ENCODE results near the gene BUB1B. TPM values are rescaled to one million over a fixed set of nuclear protein-coding genes. Genes with fewer than 3 reads are reported as not detected.

Gene BUB1B
- total RNA-seq, 4 donors from 2014 or later = 0.13 to 2.4 (median 0.95) TPM

DNA sequence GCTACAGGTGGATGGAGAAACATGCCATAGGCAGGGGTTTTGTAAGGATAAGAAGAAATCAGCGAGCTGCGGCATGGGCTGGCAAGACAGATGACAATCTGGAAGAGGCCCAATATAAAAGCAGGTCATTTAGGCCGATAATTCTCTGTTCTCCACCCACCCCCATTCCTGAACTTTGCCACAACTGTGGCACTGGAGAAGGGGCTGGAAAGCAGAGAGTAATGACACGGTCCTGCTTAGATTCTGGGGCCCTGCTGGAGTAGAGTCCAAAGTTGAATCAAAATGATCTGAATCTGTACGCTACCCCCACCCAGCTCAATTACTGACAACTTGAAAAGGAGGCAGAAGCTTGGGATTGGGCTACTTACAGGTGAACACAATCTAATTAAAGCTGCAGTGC, 18.4 kb upstream of the BUB1B start:
- no peak for ATAC-seq
- Histone ChIP-seq H3K9me3 (no peaks in the 10 kb centered on the region), H3K4me1 (no peaks in the 10 kb centered on the region), H3K4me3 (no peak overlapping the region), H3K27ac (no peak overlapping the region), H3K36me3 (no peaks in the 10 kb centered on the region), H3K27me3 (no peaks in the 10 kb centered on the region)
- WGBS, 2 donors (ENCODE audit: low coverage in 1 of 2) = 80 to 84% methylated on average over 4 to 5 of the region's 5 CpGs
- TF ChIP-seq POLR2A (IDR thresholded peaks at IDR 0.05) (no peak), EP300 (IDR thresholded peaks at IDR 0.05) (no peak), POLR2AphosphoS5 (IDR thresholded peaks at IDR 0.05) (no peak)
- TF ChIP-seq, protein P1, sequence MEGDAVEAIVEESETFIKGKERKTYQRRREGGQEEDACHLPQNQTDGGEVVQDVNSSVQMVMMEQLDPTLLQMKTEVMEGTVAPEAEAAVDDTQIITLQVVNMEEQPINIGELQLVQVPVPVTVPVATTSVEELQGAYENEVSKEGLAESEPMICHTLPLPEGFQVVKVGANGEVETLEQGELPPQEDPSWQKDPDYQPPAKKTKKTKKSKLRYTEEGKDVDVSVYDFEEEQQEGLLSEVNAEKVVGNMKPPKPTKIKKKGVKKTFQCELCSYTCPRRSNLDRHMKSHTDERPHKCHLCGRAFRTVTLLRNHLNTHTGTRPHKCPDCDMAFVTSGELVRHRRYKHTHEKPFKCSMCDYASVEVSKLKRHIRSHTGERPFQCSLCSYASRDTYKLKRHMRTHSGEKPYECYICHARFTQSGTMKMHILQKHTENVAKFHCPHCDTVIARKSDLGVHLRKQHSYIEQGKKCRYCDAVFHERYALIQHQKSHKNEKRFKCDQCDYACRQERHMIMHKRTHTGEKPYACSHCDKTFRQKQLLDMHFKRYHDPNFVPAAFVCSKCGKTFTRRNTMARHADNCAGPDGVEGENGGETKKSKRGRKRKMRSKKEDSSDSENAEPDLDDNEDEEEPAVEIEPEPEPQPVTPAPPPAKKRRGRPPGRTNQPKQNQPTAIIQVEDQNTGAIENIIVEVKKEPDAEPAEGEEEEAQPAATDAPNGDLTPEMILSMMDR (IDR thresholded peaks at IDR 0.05) = no peak

DNA sequence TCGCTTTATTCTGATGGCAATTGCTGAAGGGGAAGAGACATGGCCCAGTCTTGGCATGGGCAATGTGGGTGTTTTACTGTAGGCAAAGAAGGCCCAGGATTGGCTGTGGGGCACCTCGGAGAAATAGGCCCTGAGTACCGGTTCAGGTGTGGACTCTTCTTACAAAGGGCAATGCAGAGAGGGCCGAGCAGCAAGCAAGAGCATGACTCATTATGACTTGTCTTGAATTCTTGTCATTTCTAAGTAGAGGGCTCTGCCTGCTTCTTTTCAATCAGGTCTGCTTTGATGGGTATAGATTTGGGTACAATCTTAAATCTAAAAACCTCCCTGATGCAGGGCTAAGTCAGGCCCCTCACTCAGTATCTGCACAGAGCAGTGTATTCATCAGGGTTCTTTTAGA, 14.8 kb upstream of the BUB1B start:
- H3K27me3 ChIP-seq = no peaks in the 10 kb centered on the region
- no peak for ATAC-seq
- H3K4me3 ChIP-seq = no peak overlapping the region
- H3K4me1 ChIP-seq = no peaks in the 10 kb centered on the region
- H3K27ac ChIP-seq = no peak overlapping the region
- WGBS, 2 donors (ENCODE audit: low coverage in 1 of 2) = 86 to 100% methylated on average over 3 to 4 of the region's 4 CpGs
- no peaks in the 10 kb centered on the region for H3K36me3 ChIP-seq
- no peaks in the 10 kb centered on the region for H3K9me3 ChIP-seq
- TF ChIP-seq EP300 (IDR thresholded peaks at IDR 0.05) = no peak
- TF ChIP-seq POLR2AphosphoS5 (IDR thresholded peaks at IDR 0.05) = no peak
- TF ChIP-seq, protein P1 (IDR thresholded peaks at IDR 0.05) = no peak
- TF ChIP-seq POLR2A (IDR thresholded peaks at IDR 0.05) = no peak

- ATAC-seq = no peak
- no peaks in the 10 kb centered on the region for H3K36me3 ChIP-seq
- WGBS, 2 donors (ENCODE audit: low coverage in 1 of 2) = 79 to 95% methylated on average over 4 of the region's 4 CpGs
- no peak overlapping the region for H3K4me3 ChIP-seq
- TF ChIP-seq POLR2A (IDR thresholded peaks at IDR 0.05) (no peak), POLR2AphosphoS5 (IDR thresholded peaks at IDR 0.05) (no peak), EP300 (IDR thresholded peaks at IDR 0.05) (no peak)
- TF ChIP-seq, protein P1 (IDR thresholded peaks at IDR 0.05) = no peak
- H3K27ac ChIP-seq = no peak overlapping the region
- no peaks in the 10 kb centered on the region for H3K4me1 ChIP-seq
- no peaks in the 10 kb centered on the region for H3K9me3 ChIP-seq
- H3K27me3 ChIP-seq = no peaks in the 10 kb centered on the region
Measured at GRCh38 chr15:40149339-40149738, 11.5 kb upstream of the BUB1B start.

DNA sequence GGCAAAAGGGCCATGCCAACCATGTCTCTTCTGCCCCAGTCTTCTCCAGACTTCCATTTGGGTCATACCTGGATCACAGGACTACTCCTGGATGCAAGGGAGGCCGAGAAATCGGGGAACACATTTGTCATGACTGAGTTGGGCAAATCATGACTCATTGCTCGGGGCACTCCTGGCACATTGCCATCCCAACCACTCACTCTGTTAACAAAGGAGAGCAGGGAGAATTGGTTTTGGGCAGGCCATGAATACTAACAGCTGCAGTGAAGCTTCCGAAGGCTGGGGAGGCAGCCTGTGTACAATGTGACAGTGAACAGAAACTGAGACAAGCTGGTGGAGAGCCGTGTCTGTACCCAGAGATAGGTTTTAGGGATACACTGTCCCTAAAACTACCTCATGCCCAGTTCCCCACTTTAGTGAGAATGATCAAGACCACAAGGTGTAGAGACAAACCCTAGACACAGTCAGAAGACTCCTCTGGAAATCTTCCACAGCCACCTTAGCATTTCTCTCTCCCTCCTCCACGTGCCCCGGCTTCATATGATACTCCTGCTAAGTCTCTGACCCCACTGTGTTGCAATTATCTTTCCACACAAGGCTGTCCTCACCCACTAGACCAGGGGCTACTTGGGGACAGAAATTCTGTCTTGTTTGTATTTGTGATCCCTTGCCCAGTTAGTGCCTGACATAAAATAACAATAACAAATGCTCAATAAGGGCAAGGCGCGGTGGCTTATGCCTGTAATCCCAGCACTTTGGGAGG, 10.5 kb upstream of the BUB1B start:
- ATAC-seq = no peak
- Histone ChIP-seq H3K4me3 (no peak overlapping the region), H3K27me3 (no peaks in the 10 kb centered on the region), H3K9me3 (no peaks in the 10 kb centered on the region), H3K4me1 (no peaks in the 10 kb centered on the region), H3K36me3 (no peaks in the 10 kb centered on the region), H3K27ac (no peak overlapping the region)
- TF ChIP-seq, protein P1 (IDR thresholded peaks at IDR 0.05) = no peak
- TF ChIP-seq POLR2A (IDR thresholded peaks at IDR 0.05) = no peak
- no peak for TF ChIP-seq EP300 (IDR thresholded peaks at IDR 0.05)
- TF ChIP-seq POLR2AphosphoS5 (IDR thresholded peaks at IDR 0.05) = no peak
- WGBS, 2 donors (ENCODE audit: low coverage in 1 of 2) = 69 to 87% methylated on average over 2 to 3 of the region's 9 CpGs

DNA sequence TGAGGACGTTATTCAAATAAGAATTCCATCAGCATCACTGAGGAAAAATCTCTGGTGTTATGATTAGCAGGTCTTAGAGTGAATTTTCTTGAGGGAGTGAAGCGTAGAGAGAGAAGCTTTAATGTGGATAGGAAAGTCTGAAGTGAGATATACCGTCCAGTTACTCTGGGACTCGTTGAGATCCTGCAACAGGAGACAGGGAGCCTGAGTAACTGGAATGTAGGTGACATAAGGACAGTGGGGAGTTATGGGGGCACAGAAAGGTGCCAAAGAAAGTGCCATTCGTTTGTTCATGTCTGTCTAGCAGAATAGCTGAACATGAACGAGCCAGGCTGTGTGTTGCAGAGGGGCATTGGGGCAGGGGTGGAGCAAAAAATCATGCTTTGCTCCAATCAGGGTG, 9.4 kb upstream of the BUB1B start:
- Histone ChIP-seq H3K36me3 (no peaks in the 10 kb centered on the region), H3K4me1 (no peaks in the 10 kb centered on the region), H3K9me3 (no peaks in the 10 kb centered on the region), H3K27ac (no peak overlapping the region), H3K4me3 (no peak overlapping the region), H3K27me3 (no peaks in the 10 kb centered on the region)
- no peak for ATAC-seq
- 57 to 70% methylated on average over 6 of the region's 6 CpGs for WGBS, 2 donors (ENCODE audit: low coverage in 1 of 2)
- TF ChIP-seq EP300 (IDR thresholded peaks at IDR 0.05) = no peak
- TF ChIP-seq, protein P1 (IDR thresholded peaks at IDR 0.05) = no peak
- TF ChIP-seq POLR2AphosphoS5 (IDR thresholded peaks at IDR 0.05) = no peak
- TF ChIP-seq POLR2A (IDR thresholded peaks at IDR 0.05) = no peak
